Right cardiac atrium (tissue), 5 donors: ENCODE measurements around the gene SLC35F4. TPM values are rescaled to one million over a fixed set of nuclear protein-coding genes. Genes with fewer than 3 reads are reported as not detected.
"Not testable (repeated sequence)": the region's sequence is repeated elsewhere in the genome, so short reads cannot be mapped to it uniquely, and the experiment has no call there.

ENCODE experiments used
- ATAC-seq, 2 donors: fragments of 200-7000 bp; cut with Tn5 transposase; one replicate each; pipeline versions ENCODE4 v1.8.0 to v1.9.1; 2020; ENCODE audit warnings: moderate library complexity in 2 of 2, mild to moderate bottlenecking in 1 of 2
- DNase-seq, 3 donors: peaks; one replicate each; pipeline ENCODE4 v3.0.0-alpha.2; 2020
- H3K27ac ChIP-seq: one replicate; pipeline ENCODE4 v1.5.1; 2013; ENCODE audit warnings: mild to moderate bottlenecking, low read length, control low read depth, moderate library complexity
- H3K27me3 ChIP-seq: one replicate; pipeline ENCODE4 v1.6.1; 2013; ENCODE audit not compliant: control insufficient read depth, insufficient read depth
- H3K4me1 ChIP-seq: one replicate; pipeline ENCODE4 v1.6.1; 2013; ENCODE audit warnings: low read length; ENCODE audit not compliant: control insufficient read depth, insufficient read depth
- H3K4me3 ChIP-seq: one replicate; pipeline ENCODE4 v1.5.1; 2013; ENCODE audit warnings: low read length, control low read depth
- H3K9me3 ChIP-seq: one replicate; pipeline ENCODE4 v1.6.1; 2013; ENCODE audit warnings: low read length; ENCODE audit not compliant: control insufficient read depth
- WGBS: extraction: QIAGEN DNeasy Blood & Tissue Kit; methylation state at CpG from one replicate; pipeline ENCODE4 v1.1.7; 2013; 5-methylcytosine and 5-hydroxymethylcytosine counted together
- intact Hi-C, 4 donors: fragments of 100-400 bp; cut with DNase I; formaldehyde crosslinking; loops; one replicate each; pipeline versions ENCODE4 v1.11.0 to v1.14.0; 2022 to 2023
- polyA plus RNA-seq: library from polyadenylated mRNA; stranded (reverse); fragments of 200-250 nt; gene quantifications from one replicate; pipeline ENCODE4 v1.2.3, GENCODE V29; 2013
- total RNA-seq, 4 donors: library from RNA; stranded (reverse); fragmentation: NEBNext Ultra II Directional; extraction: Animal tissue kit (Norgen Biotek cat#: 25700); gene quantifications; one replicate each; pipeline ENCODE4 v1.2.1, GENCODE V29; 2021
- donor health status: healthy with polysubstance abuse.
- donor health status: DM: no; HTN: yes; CAD: no.
- donor health status: DM: no; HTN: no; CAD: no.
- donor health status: DM: no; HTN: yes; CAD: no; lungs with severe emphysema.
- donor health status: DM: yes; HTN: yes; CAD: no.

The SLC35F4 gene
- total and polyA plus RNA-seq, 5 donors = not detected

GRCh38 chr14:57871459-57872080, 5.7 kb upstream of the SLC35F4 start:
- H3K27me3 ChIP-seq = no peaks in the 10 kb centered on the region
- H3K4me1 ChIP-seq = no peaks in the 10 kb centered on the region
- H3K27ac ChIP-seq = no peak overlapping the region
- 56% methylated on average over 2 of the region's 2 CpGs for WGBS
- no peak for ATAC-seq
- peak in 1 of 3 donors; percentile 48 for DNase-seq
- no peaks in the 10 kb centered on the region for H3K9me3 ChIP-seq
- intact Hi-C loops = no loop called here
- H3K4me3 ChIP-seq = no peak overlapping the region

GRCh38 chr14:57870686-57871457, 5.0 kb upstream of the SLC35F4 start:
- no peak for DNase-seq
- H3K4me3 ChIP-seq = no peak overlapping the region
- ATAC-seq = no peak
- no peak overlapping the region for H3K27ac ChIP-seq
- H3K4me1 ChIP-seq = no peaks in the 10 kb centered on the region
- WGBS = 48% methylated on average over 3 of the region's 3 CpGs
- intact Hi-C loops = no loop called here
- H3K27me3 ChIP-seq = no peaks in the 10 kb centered on the region
- H3K9me3 ChIP-seq = no peaks in the 10 kb centered on the region

GRCh38 chr14:57869617-57870016, 3.7 kb upstream of the SLC35F4 start:
- Histone ChIP-seq H3K27me3 (no peaks in the 10 kb centered on the region), H3K4me1 (no peaks in the 10 kb centered on the region), H3K9me3 (no peaks in the 10 kb centered on the region), H3K4me3 (no peak overlapping the region), H3K27ac (no peak overlapping the region)
- no peak for DNase-seq
- ATAC-seq = no peak
- intact Hi-C loops = no loop called here

- no peak for ATAC-seq
- H3K27me3 ChIP-seq = peaks cover 3% of the 10 kb centered on the region
Observed at GRCh38 chr14:57866199-57866705, 360 bp upstream of the SLC35F4 start.

GRCh38 chr14:57865066-57865402, 858 bp downstream of the SLC35F4 start:
- H3K4me1 ChIP-seq = no peaks in the 10 kb centered on the region
- H3K4me3 ChIP-seq = peak overlapping the region; percentile 26
- DNase-seq = peak in 1 of 3 donors; percentile 34
- ATAC-seq = no peak
- 3% methylated on average over 23 of the region's 23 CpGs for WGBS
- H3K27me3 ChIP-seq = peaks cover 3% of the 10 kb centered on the region
- intact Hi-C loops = no loop called here
- H3K27ac ChIP-seq = no peak overlapping the region
- H3K9me3 ChIP-seq = no peaks in the 10 kb centered on the region

More at GRCh38 chr14:57866199-57866705, 360 bp upstream of the SLC35F4 start:
- no peaks in the 10 kb centered on the region for H3K9me3 ChIP-seq
- no peak overlapping the region for H3K27ac ChIP-seq
- H3K4me3 ChIP-seq = peak overlapping the region; percentile 26
- intact Hi-C loops = no loop called here
- no peak for DNase-seq
- 14% methylated on average over 19 of the region's 19 CpGs for WGBS
- no peaks in the 10 kb centered on the region for H3K4me1 ChIP-seq

GRCh38 chr14:57864659-57865058, 1.2 kb downstream of the SLC35F4 start:
- H3K4me1 ChIP-seq = no peaks in the 10 kb centered on the region
- intact Hi-C loops = no loop called here
- no peaks in the 10 kb centered on the region for H3K9me3 ChIP-seq
- ATAC-seq (no peak), DNase-seq (no peak)
- WGBS = 13% methylated on average over 20 of the region's 20 CpGs
- no peak overlapping the region for H3K4me3 ChIP-seq
- no peak overlapping the region for H3K27ac ChIP-seq
- H3K27me3 ChIP-seq = peaks cover 3% of the 10 kb centered on the region

GRCh38 chr14:57863471-57863870, 2.4 kb downstream of the SLC35F4 start:
- ATAC-seq (no peak), DNase-seq (no peak)
- WGBS = 63% methylated on average over 3 of the region's 3 CpGs
- Histone ChIP-seq H3K4me1 (no peaks in the 10 kb centered on the region), H3K9me3 (no peaks in the 10 kb centered on the region), H3K27me3 (peaks cover 3% of the 10 kb centered on the region), H3K27ac (no peak overlapping the region), H3K4me3 (no peak overlapping the region)
- intact Hi-C loops = no loop called here

- DNase-seq, H3K4me3 ChIP-seq, H3K27ac ChIP-seq, H3K9me3 ChIP-seq, H3K4me1 ChIP-seq, H3K27me3 ChIP-seq, ATAC-seq, intact Hi-C loops: not testable (repeated sequence)
- WGBS = 84% methylated on average over 2 of the region's 2 CpGs
Observed at GRCh38 chr14:57855666-57856065, 10.2 kb downstream of the SLC35F4 start.

- ATAC-seq (no peak), DNase-seq (no peak)
- H3K27me3 ChIP-seq = no peaks in the 10 kb centered on the region
- H3K9me3 ChIP-seq = no peaks in the 10 kb centered on the region
- H3K4me3 ChIP-seq = no peak overlapping the region
- H3K4me1 ChIP-seq = no peaks in the 10 kb centered on the region
- no peak overlapping the region for H3K27ac ChIP-seq
- intact Hi-C loops = no loop called here
- WGBS = 73% methylated on average over 2 of the region's 2 CpGs
Observed at GRCh38 chr14:57854571-57854970, 11.3 kb downstream of the SLC35F4 start.

GRCh38 chr14:57851354-57851753, 14.5 kb downstream of the SLC35F4 start:
- intact Hi-C loops = no loop called here
- ATAC-seq (no peak), DNase-seq (no peak)
- H3K4me3 ChIP-seq = no peak overlapping the region
- no peaks in the 10 kb centered on the region for H3K4me1 ChIP-seq
- H3K9me3 ChIP-seq = no peaks in the 10 kb centered on the region
- no peak overlapping the region for H3K27ac ChIP-seq
- no peaks in the 10 kb centered on the region for H3K27me3 ChIP-seq

- intact Hi-C loops = no loop called here
- ATAC-seq (no peak), DNase-seq (no peak)
- Histone ChIP-seq H3K4me3 (no peak overlapping the region), H3K27me3 (no peaks in the 10 kb centered on the region), H3K4me1 (no peaks in the 10 kb centered on the region), H3K9me3 (no peaks in the 10 kb centered on the region), H3K27ac (no peak overlapping the region)
- WGBS = 72% methylated on average over 3 of the region's 3 CpGs
Observed at GRCh38 chr14:57848786-57849185, 17.1 kb downstream of the SLC35F4 start.
